PFSK-1 (cell line): ENCODE measurements around the gene COL19A1.

Source experiments
- FOXP2 ChIP-seq: optimal IDR thresholded peaks from 2 replicates; pipeline ENCODE3; 2011; ENCODE audit warnings: borderline replicate concordance, control low read depth, inconsistent platforms; ENCODE audit not compliant: insufficient read depth; ENCODE audit errors: extremely low read length, extremely low read depth
- POLR2AphosphoS5 ChIP-seq: IDR thresholded peaks from 2 replicates; pipeline ENCODE4 v1.6.1; 2012; ENCODE audit warnings: low read depth, mild to moderate bottlenecking, control low read depth, low read length, moderate library complexity
- SIN3A ChIP-seq: IDR thresholded peaks from 2 replicates; pipeline ENCODE4 v1.6.1; 2012; ENCODE audit warnings: mild to moderate bottlenecking, low read length, moderate library complexity, borderline replicate concordance; ENCODE audit not compliant: insufficient read depth
- TAF1 ChIP-seq: IDR thresholded peaks from 2 replicates; pipeline ENCODE4 v1.6.1; 2012; ENCODE audit warnings: low read length, control low read depth, borderline replicate concordance; ENCODE audit not compliant: insufficient read depth

DNA sequence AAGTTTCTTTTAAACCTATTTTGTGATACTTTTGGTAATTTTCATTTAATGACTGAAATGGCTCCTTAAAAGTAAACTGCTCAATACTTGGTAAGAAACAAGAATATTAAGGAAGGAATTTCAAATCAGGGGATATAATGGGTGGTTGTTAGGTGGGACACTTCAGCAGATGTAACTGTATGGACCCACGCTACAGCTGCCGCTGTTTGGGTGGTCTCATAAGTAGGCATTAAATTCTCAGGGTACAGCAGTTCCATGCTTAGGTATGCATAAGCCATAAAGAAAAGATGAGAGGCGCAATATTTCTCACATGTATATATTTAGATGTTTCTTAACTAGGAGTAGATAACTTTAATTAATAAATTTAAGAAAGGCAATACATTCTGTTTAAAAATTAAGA, 35.0 kb downstream of the COL19A1 start:
- no peak for TF ChIP-seq TAF1
- TF ChIP-seq POLR2AphosphoS5 = no peak
- TF ChIP-seq FOXP2 = no peak
- no peak for TF ChIP-seq SIN3A
